SK-N-SH (cell line): ENCODE measurements around the gene MGA. TPM values are rescaled to one million over a fixed set of nuclear protein-coding genes. Genes with fewer than 3 reads are reported as not detected.
A peak's percentile ranks its signal among the peaks of the same experiment; 100 is the strongest.

Source experiments
- CTCF ChIA-PET: fragments of 300-600, 350-600 bp; formaldehyde crosslinking; extraction: SDS; loops from one replicate; lab custom pipeline; 2021; lab: Yijun Ruan, JAX
- POLR2A ChIA-PET: fragments of 350-600 bp; sonication (Branson Sonifier 250); formaldehyde crosslinking; extraction: SDS; loops from one replicate; lab custom pipeline; 2020; ENCODE audit warnings: antibody characterized with exemption, inconsistent platforms; lab: Yijun Ruan, JAX
- DNase-seq: peaks from one replicate; pipeline ENCODE4 v3.0.0; 2012
- H2AFZ ChIP-seq: fragments of 200-600 bp; sonication (generic); 2 replicates; pipeline ENCODE4 v1.8.1; 2016; ENCODE audit warnings: antibody characterized with exemption, mild to moderate bottlenecking, low read depth
- H3F3A ChIP-seq: fragments of 200-600 bp; sonication (generic); replicated peaks from 2 replicates; pipeline ENCODE3; 2016; ENCODE audit warnings: antibody characterized with exemption, mild to moderate bottlenecking; ENCODE audit not compliant: insufficient read depth
- H3K27ac ChIP-seq, 2 experiments: fragments of 200-500 bp in 1 of 2; fragments of 200-600 bp in 1 of 2; sonication (Bioruptor generic) in 1 of 2; sonication (generic), shearing (Covaris generic) in 1 of 2; 2 replicates each; pipeline versions ENCODE4 v1.5.1 to v1.6.1; 2014 to 2016; ENCODE audit warnings: low read depth in 2 of 2, inconsistent platforms in 1 of 2, low read length in 1 of 2, mild to moderate bottlenecking in 1 of 2, mixed read lengths in 1 of 2
- H3K27me3 ChIP-seq: fragments of 200-600 bp; sonication (generic), shearing (Covaris generic); 2 replicates; pipeline ENCODE4 v1.6.1; 2016; ENCODE audit warnings: mixed run types; ENCODE audit not compliant: insufficient read depth
- H3K36me3 ChIP-seq, 2 experiments: fragments of 200-500 bp in 1 of 2; fragments of 200-600 bp in 1 of 2; sonication (Bioruptor generic) in 1 of 2; sonication (generic) in 1 of 2; replicated peaks in 1 of 2; 2 replicates each; pipeline versions ENCODE3 to v1.5.1; 2014 to 2016; ENCODE audit warnings: low read length in 1 of 2, mild to moderate bottlenecking in 1 of 2; ENCODE audit not compliant: insufficient read depth in 2 of 2, control insufficient read depth in 1 of 2
- H3K4me1 ChIP-seq, 2 experiments: fragments of 200-500 bp in 1 of 2; fragments of 200-600 bp in 1 of 2; sonication (Bioruptor generic) in 1 of 2; sonication (generic), shearing (Covaris generic) in 1 of 2; 2 replicates each; pipeline versions ENCODE4 v1.5.1 to v1.6.1; 2014 to 2016; ENCODE audit warnings: low read depth in 1 of 2, low read length in 1 of 2, mixed run types in 1 of 2; ENCODE audit not compliant: insufficient read depth in 2 of 2, control insufficient read depth in 1 of 2
- H3K4me2 ChIP-seq: fragments of 200-600 bp; sonication (generic), shearing (Covaris generic); 2 replicates; pipeline ENCODE4 v1.6.1; 2017; ENCODE audit warnings: mixed run types
- H3K4me3 ChIP-seq, 2 experiments: fragments of 200-500 bp in 1 of 2; fragments of 200-600 bp in 1 of 2; sonication (Bioruptor generic) in 1 of 2; sonication (generic), shearing (Covaris generic) in 1 of 2; 2 replicates each; pipeline versions ENCODE4 v1.5.1 to v1.8.1; 2014 to 2016; ENCODE audit warnings: low read depth in 2 of 2, inconsistent platforms in 1 of 2, low read length in 1 of 2, mild to moderate bottlenecking in 1 of 2, mixed read lengths in 1 of 2, moderate library complexity in 1 of 2
- H3K79me2 ChIP-seq: fragments of 200-600 bp; sonication (generic); 2 replicates; pipeline ENCODE4 v1.8.1; 2017; ENCODE audit warnings: mild to moderate bottlenecking; ENCODE audit not compliant: insufficient read depth
- H3K9ac ChIP-seq: fragments of 200-600 bp; sonication (generic); 2 replicates; pipeline ENCODE4 v1.6.1; 2017; ENCODE audit warnings: mixed run types
- H3K9me2 ChIP-seq: fragments of 200-600 bp; sonication (generic); 2 replicates; pipeline ENCODE4 v1.6.1; 2017; ENCODE audit warnings: mixed run types
- H3K9me3 ChIP-seq: fragments of 200-600 bp; sonication (generic); 2 replicates; pipeline ENCODE4 v1.6.1; 2017; ENCODE audit warnings: mixed run types, mild to moderate bottlenecking, moderate library complexity
- H4K20me1 ChIP-seq: fragments of 200-600 bp; sonication (generic); 2 replicates; pipeline ENCODE4 v1.6.1; 2017; ENCODE audit warnings: mild to moderate bottlenecking, mixed run types; ENCODE audit not compliant: insufficient read depth
- CHD2 ChIP-seq: fragments of 150-350 bp; IDR thresholded peaks from 2 replicates; pipeline ENCODE4 v1.6.1; 2018; ENCODE audit warnings: low read length; ENCODE audit not compliant: partially characterized antibody
- ELF1 ChIP-seq: IDR thresholded peaks from 2 replicates; pipeline ENCODE4 v1.4.0; 2012
- EP300 ChIP-seq, 2 experiments: IDR thresholded peaks; 2 replicates each; pipeline versions ENCODE4 v1.4.0 to v1.6.1; 2012; ENCODE audit warnings: borderline replicate concordance in 1 of 2, low read depth in 1 of 2, low read length in 1 of 2
- EZH2phosphoT487 ChIP-seq: fragments of 200-600 bp; sonication (generic); IDR thresholded peaks from 2 replicates; pipeline ENCODE4 v1.6.1; 2017; ENCODE audit warnings: low read depth, mixed run types, mild to moderate bottlenecking, antibody characterized with exemption, moderate library complexity, borderline replicate concordance
- FOSL2 ChIP-seq: IDR thresholded peaks from 2 replicates; pipeline ENCODE4 v1.4.0; 2012; ENCODE audit warnings: low read depth, mild to moderate bottlenecking, moderate library complexity, borderline replicate concordance
- FOXM1 ChIP-seq: IDR thresholded peaks from 2 replicates; pipeline ENCODE4 v1.4.0; 2012; ENCODE audit warnings: low read depth, mild to moderate bottlenecking
- GABPA ChIP-seq: IDR thresholded peaks from 2 replicates; pipeline ENCODE4 v1.4.0; 2012; ENCODE audit warnings: low read depth, mild to moderate bottlenecking
- JUND ChIP-seq: IDR thresholded peaks from 2 replicates; pipeline ENCODE4 v1.4.0; 2012
- NFIC ChIP-seq: IDR thresholded peaks from 2 replicates; pipeline ENCODE4 v1.4.0; 2012; ENCODE audit warnings: borderline replicate concordance
- NRF1 ChIP-seq: IDR thresholded peaks from 2 replicates; pipeline ENCODE4 v1.6.1; 2012; ENCODE audit warnings: low read depth, mild to moderate bottlenecking, low read length
- PBX3 ChIP-seq: IDR thresholded peaks from 2 replicates; pipeline ENCODE4; 2012
- RAD21 ChIP-seq: IDR thresholded peaks from 2 replicates; pipeline ENCODE4 v1.6.1; 2012; ENCODE audit warnings: mild to moderate bottlenecking, low read length
- RCOR1 ChIP-seq: fragments of 150-350 bp; IDR thresholded peaks from 2 replicates; pipeline ENCODE4 v1.6.1; 2017; ENCODE audit warnings: antibody characterized with exemption, low read length
- RFX5 ChIP-seq: IDR thresholded peaks from 2 replicates; pipeline ENCODE4 v1.6.1; 2012; ENCODE audit warnings: mild to moderate bottlenecking, improper control_type of control experiment, low read length
- RXRA ChIP-seq: IDR thresholded peaks from 2 replicates; pipeline ENCODE4 v1.4.0; 2012; ENCODE audit warnings: low read depth, mild to moderate bottlenecking, borderline replicate concordance
- TCF12 ChIP-seq: IDR thresholded peaks from 2 replicates; pipeline ENCODE4 v1.4.0; 2012
- USF1 ChIP-seq: IDR thresholded peaks from 2 replicates; pipeline ENCODE4 v1.4.0; 2012; ENCODE audit warnings: low read depth, borderline replicate concordance
- YY1 ChIP-seq: IDR thresholded peaks from 2 replicates; pipeline ENCODE4 v1.4.0; 2012; ENCODE audit warnings: low read depth, mild to moderate bottlenecking
- WGBS: methylation state at CpG from one replicate; pipeline ENCODE4 v1.1.6; 2017; ENCODE audit warnings: low lambda C conversion rate; 5-methylcytosine and 5-hydroxymethylcytosine counted together
- polyA plus RNA-seq, 3 experiments: library from polyadenylated mRNA; depleted of rRNA; stranded (reverse); fragments of >200 nt; gene quantifications; 2 replicates each; pipeline ENCODE4 v1.2.3, GENCODE V29; 2012
- TF ChIP-seq, protein P1 (sequence below): fragments of 150-350 bp; IDR thresholded peaks from 2 replicates; pipeline ENCODE4 v1.6.1; 2016; ENCODE audit warnings: mild to moderate bottlenecking, low read depth, low read length
- TF ChIP-seq, protein P2 (sequence below): IDR thresholded peaks from 2 replicates; pipeline ENCODE4 v1.4.0; 2012; ENCODE audit warnings: low read depth
- TF ChIP-seq, protein P3 (sequence below): fragments of 200-600 bp; sonication (generic); IDR thresholded peaks from 2 replicates; pipeline ENCODE4 v1.6.1; 2017; ENCODE audit warnings: antibody characterized with exemption, mild to moderate bottlenecking, moderate library complexity

Gene MGA
- polyA plus RNA-seq, 1 of the 3 experiments (the other 2 are of a cell fraction), result 2.3 TPM

DNA sequence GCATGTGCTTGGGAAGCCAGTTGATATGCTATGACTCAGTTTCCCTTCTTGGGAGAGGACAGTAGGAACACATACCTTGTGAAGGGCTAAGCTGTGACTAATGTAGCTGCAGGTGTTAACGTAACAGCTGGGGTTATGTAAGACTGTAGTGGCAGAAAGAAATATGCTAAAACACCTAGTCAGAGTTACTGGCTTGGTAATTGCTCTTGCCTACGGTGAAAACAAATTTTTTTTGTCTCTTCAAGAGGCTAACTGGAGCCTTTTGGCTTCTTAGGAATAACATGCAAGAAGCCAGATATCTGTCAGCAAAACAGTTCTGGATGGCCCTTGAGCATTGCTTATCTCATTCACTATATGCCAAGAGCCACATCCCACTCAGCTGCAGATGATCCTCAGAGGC lies 115.4 kb downstream of the MGA start:
- H3F3A ChIP-seq, result peaks cover 28% of the 10 kb centered on the region
- H3K4me1 ChIP-seq, result peaks cover 23 to 36% of the 10 kb centered on the region in 2 experiments
- ChIA-PET POLR2A (no interaction called here), CTCF (interaction anchor here (1.4 to 6.9 kb wide), 5 partner anchors 8 to 127 kb away, joined by 4 to 114 read pairs (median 34); no protein-coding TSS in a partner anchor)
- WGBS, result 96% methylated on average over 2 of the region's 2 CpGs
- peaks cover 51% of the 10 kb centered on the region for H3K79me2 ChIP-seq
- H3K27me3 ChIP-seq, result no peaks in the 10 kb centered on the region
- no peaks in the 10 kb centered on the region for H4K20me1 ChIP-seq
- H3K4me2 ChIP-seq, result peak overlapping the region; percentile 97
- H2AFZ ChIP-seq, result no peak overlapping the region
- peak overlapping the region; percentile 79; the same call in 1 of the 2 replicates for H3K9ac ChIP-seq
- H3K4me3 ChIP-seq, result peak overlapping the region; percentile 76 to 88
- H3K9me3 ChIP-seq, result no peaks in the 10 kb centered on the region
- H3K36me3 ChIP-seq, result peaks cover 0 to 8% of the 10 kb centered on the region in 2 experiments
- H3K9me2 ChIP-seq, result no peaks in the 10 kb centered on the region
- no peak overlapping the region for H3K27ac ChIP-seq
- no peak for TF ChIP-seq CHD2
- TF ChIP-seq JUND, result no peak
- no peak for TF ChIP-seq FOSL2
- no peak for TF ChIP-seq NFIC
- TF ChIP-seq, protein P1, sequence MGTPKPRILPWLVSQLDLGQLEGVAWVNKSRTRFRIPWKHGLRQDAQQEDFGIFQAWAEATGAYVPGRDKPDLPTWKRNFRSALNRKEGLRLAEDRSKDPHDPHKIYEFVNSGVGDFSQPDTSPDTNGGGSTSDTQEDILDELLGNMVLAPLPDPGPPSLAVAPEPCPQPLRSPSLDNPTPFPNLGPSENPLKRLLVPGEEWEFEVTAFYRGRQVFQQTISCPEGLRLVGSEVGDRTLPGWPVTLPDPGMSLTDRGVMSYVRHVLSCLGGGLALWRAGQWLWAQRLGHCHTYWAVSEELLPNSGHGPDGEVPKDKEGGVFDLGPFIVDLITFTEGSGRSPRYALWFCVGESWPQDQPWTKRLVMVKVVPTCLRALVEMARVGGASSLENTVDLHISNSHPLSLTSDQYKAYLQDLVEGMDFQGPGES, result no peak
- no peak for TF ChIP-seq YY1
- no peak for TF ChIP-seq FOXM1
- no peak for TF ChIP-seq EP300 (IDR thresholded peaks at IDR 0.05; ENCODE audit: borderline replicate concordance in 1 of 2, low read depth in 1 of 2, low read length in 1 of 2)
- TF ChIP-seq, protein P2, sequence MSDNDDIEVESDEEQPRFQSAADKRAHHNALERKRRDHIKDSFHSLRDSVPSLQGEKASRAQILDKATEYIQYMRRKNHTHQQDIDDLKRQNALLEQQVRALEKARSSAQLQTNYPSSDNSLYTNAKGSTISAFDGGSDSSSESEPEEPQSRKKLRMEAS, result no peak
- no peak for TF ChIP-seq USF1
- no peak for TF ChIP-seq EZH2phosphoT487
- TF ChIP-seq RAD21, result no peak
- TF ChIP-seq ELF1, result no peak
- no peak for TF ChIP-seq RFX5
- no peak for DNase-seq

DNA sequence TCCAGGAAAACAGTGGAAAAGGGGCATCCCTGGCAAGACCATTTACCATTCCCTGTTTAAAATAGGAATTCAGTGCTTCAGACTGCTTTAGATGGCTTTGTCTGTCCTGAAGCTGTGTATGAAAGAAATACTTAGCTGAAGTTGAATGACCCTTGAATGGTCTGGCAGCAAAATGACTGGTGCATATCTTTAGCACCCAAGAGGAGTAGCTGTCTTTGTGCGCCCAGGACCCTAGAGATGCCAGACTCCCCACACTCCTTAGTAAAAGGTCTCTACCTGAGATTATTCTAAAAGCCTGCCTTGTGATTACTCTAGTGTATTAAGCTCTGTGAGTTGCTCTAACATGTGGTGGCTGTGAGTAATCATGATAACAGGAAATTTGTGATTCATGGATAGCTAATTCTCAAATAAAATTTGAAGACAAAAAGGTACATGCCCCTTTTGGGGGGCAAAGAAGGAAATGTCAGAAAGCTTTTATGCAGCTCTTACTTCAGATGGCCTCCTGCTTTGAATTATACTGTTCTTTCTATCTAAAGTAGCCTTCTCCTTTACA lies 117.3 kb downstream of the MGA start:
- POLR2A ChIA-PET, result no interaction called here
- no peak overlapping the region; a peak in 1 of 4 replicates for H3K4me3 ChIP-seq
- TF ChIP-seq FOSL2 (peak; percentile 66; the same call in 1 of the 2 replicates), YY1 (no peak), USF1 (no peak), RCOR1 (no peak), PBX3 (peak; percentile 22; the same call in 1 of the 2 replicates), TCF12 (peak; percentile 62), GABPA (no peak), NRF1 (no peak), JUND (peak; percentile 31; the same call in 1 of the 2 replicates), RXRA (no peak), CHD2 (no peak)
- TF ChIP-seq, protein P2, result peak; percentile 65; the same call in 1 of the 2 replicates
- TF ChIP-seq, protein P3, sequence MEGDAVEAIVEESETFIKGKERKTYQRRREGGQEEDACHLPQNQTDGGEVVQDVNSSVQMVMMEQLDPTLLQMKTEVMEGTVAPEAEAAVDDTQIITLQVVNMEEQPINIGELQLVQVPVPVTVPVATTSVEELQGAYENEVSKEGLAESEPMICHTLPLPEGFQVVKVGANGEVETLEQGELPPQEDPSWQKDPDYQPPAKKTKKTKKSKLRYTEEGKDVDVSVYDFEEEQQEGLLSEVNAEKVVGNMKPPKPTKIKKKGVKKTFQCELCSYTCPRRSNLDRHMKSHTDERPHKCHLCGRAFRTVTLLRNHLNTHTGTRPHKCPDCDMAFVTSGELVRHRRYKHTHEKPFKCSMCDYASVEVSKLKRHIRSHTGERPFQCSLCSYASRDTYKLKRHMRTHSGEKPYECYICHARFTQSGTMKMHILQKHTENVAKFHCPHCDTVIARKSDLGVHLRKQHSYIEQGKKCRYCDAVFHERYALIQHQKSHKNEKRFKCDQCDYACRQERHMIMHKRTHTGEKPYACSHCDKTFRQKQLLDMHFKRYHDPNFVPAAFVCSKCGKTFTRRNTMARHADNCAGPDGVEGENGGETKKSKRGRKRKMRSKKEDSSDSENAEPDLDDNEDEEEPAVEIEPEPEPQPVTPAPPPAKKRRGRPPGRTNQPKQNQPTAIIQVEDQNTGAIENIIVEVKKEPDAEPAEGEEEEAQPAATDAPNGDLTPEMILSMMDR, result no peak

More for the DNA sequence above, 117.3 kb downstream of the MGA start:
- no peaks in the 10 kb centered on the region for H3K9me2 ChIP-seq
- H3K4me2 ChIP-seq, result peak overlapping the region; percentile 97
- H3K27ac ChIP-seq, result peak overlapping the region in 1 of 2 experiments; percentile 58; a peak in 2 of 4 replicates
- CTCF ChIA-PET, result interaction anchor here (1.3 to 6.9 kb wide), 6 partner anchors 17 to 312 kb away, joined by 3 to 77 read pairs (median 4); no protein-coding TSS in a partner anchor
- peaks cover 65% of the 10 kb centered on the region for H3K79me2 ChIP-seq
- H3K9me3 ChIP-seq, result no peaks in the 10 kb centered on the region
- H3K4me1 ChIP-seq, result peaks cover 23 to 36% of the 10 kb centered on the region in 2 experiments
- no peak overlapping the region for H2AFZ ChIP-seq
- H3K27me3 ChIP-seq, result no peaks in the 10 kb centered on the region
- H3K36me3 ChIP-seq, result no peaks in the 10 kb centered on the region
- WGBS, result 89% methylated on average over 1 of the region's 1 CpG
- H4K20me1 ChIP-seq, result no peaks in the 10 kb centered on the region
- H3F3A ChIP-seq, result peaks cover 22% of the 10 kb centered on the region
- no peak for DNase-seq
- H3K9ac ChIP-seq, result peak overlapping the region; percentile 22; the same call in 1 of the 2 replicates
